ENCODE measurements around the gene RAPGEF5.

- no peak for TF ChIP-seq ZBTB33 (IDR thresholded peaks at IDR 0.05)
- TF ChIP-seq CTCF (IDR thresholded peaks at IDR 0.05; ENCODE audit: low read depth, low read length, missing input control) = no peak
- no peak for TF ChIP-seq TAF1 (conservative IDR thresholded peaks at IDR 0.05)
- TF ChIP-seq RAD21 (IDR thresholded peaks at IDR 0.05) = no peak
- no peak for TF ChIP-seq EGR1 (IDR thresholded peaks at IDR 0.05; ENCODE audit: low read depth in 2 of 2)
- TF ChIP-seq YY1 (IDR thresholded peaks at IDR 0.05) = no peak
- TF ChIP-seq GABPA (IDR thresholded peaks at IDR 0.05 in 1 of 2, conservative IDR thresholded peaks at IDR 0.05 in 1 of 2) = no peak
- no peak for TF ChIP-seq REST (IDR thresholded peaks at IDR 0.05)
- TF ChIP-seq JUND (IDR thresholded peaks at IDR 0.05) = no peak
- TF ChIP-seq HNF4G (IDR thresholded peaks at IDR 0.05) = no peak
Measured at GRCh38 chr7:22307816-22308215, 49.1 kb downstream of the RAPGEF5 start.
